Uterus (tissue), 4 donors: ENCODE results near the gene RNF157. TPM values are rescaled to one million over a fixed set of nuclear protein-coding genes. Genes with fewer than 3 reads are reported as not detected.
"Not testable (repeated sequence)": the region's sequence is repeated elsewhere in the genome, so short reads cannot be mapped to it uniquely, and the experiment has no call there.

Experiments used
- DNase-seq, 2 donors: peaks; one replicate each; pipeline ENCODE4 v3.0.0-alpha.2; 2019 to 2020
- H3K27ac ChIP-seq, 2 donors: fragments of 200-600 bp; sonication (generic); 1 replicate in 1 of 2; 2 replicates in 1 of 2; pipeline ENCODE4 v1.5.1; 2016 to 2018
- H3K27me3 ChIP-seq, 2 donors: fragments of 200-600 bp; sonication (generic); one replicate each; pipeline ENCODE4 v1.5.1; 2018 to 2019; ENCODE audit warnings: control low read depth in 1 of 2
- H3K36me3 ChIP-seq, 2 donors: fragments of 200-600 bp; sonication (generic); one replicate each; pipeline ENCODE4 v1.5.1; 2019; ENCODE audit warnings: control low read depth in 1 of 2
- H3K4me1 ChIP-seq, 2 donors: fragments of 200-600 bp; sonication (generic); one replicate each; pipeline ENCODE4 v1.5.1; 2018 to 2019; ENCODE audit warnings: control low read depth in 1 of 2
- H3K4me3 ChIP-seq, 2 donors: fragments of 200-600 bp; sonication (generic); 1 replicate in 1 of 2; 2 replicates in 1 of 2; pipeline ENCODE4 v1.5.1; 2018 to 2019; ENCODE audit warnings: mild to moderate bottlenecking in 1 of 2
- H3K9me3 ChIP-seq, 2 donors: fragments of 200-600 bp; sonication (generic); one replicate each; pipeline ENCODE4 v1.5.1; 2019; ENCODE audit warnings: control low read depth in 1 of 2
- POLR2A ChIP-seq, 2 donors: fragments of 450-650 bp; IDR thresholded peaks; one replicate each; pipeline ENCODE4 v1.6.1; 2016; ENCODE audit warnings: antibody characterized with exemption in 2 of 2, mild to moderate bottlenecking in 1 of 2, moderate library complexity in 1 of 2
- intact Hi-C: fragments of 100-400 bp; cut with DNase I; formaldehyde crosslinking; loops from one replicate; pipeline ENCODE4 v1.15.1; 2023; ENCODE audit warnings: low total_unique reads
- total RNA-seq, 4 donors: library from RNA; depleted of rRNA in 3 of 4; stranded (reverse); fragments of >200 nt in 3 of 4; gene quantifications; one replicate each; pipeline versions ENCODE4 v1.1.0 to v1.2.4, GENCODE V29; 2014 to 2023
- TF ChIP-seq, protein P1 (sequence below), 4 experiments: fragments of 200-600 bp in 2 of 4; fragments of 450-650 bp in 2 of 4; sonication (generic) in 2 of 4; IDR thresholded peaks; one replicate each; pipeline ENCODE4 v1.5.1; 2016 to 2019; ENCODE audit warnings: antibody characterized with exemption in 4 of 4, mild to moderate bottlenecking in 2 of 4, moderate library complexity in 1 of 4
- donor health status: DM: yes; HTN: yes; CAD: no.

The RNF157 gene
- total RNA-seq, 4 donors from 2014 or later: 0.77 to 5.7 (median 1.7) TPM

DNA sequence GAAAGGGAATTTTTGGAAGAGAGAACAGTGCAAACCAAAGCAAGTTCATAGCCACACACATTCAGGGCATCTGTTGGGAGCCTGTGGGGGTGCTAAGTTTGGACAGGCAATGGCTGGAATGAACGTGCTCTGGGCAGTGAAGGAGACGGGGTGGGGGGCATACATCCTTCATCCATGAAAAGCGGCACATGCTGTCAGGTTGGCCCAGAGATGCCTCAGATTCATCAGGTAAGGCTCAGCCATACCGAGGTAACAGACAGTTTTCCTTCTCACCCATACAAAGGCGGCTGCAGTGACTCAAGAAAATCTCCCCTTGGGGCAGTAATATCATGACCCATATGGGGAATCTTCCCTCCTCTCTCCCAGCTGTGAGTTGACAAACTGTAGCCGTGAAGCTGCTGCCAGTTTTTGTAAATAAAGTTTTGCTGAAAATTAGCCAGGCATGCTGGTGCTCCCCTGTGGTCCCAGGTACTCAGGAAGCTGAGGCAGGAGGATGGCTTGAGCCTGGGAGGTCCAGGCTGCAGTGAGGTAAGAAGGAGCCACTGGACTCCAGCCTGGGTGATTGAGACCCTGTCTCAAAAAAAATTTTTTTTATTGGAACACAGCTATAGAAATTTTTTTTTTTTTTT is 15.6 kb upstream of the RNF157 start:
- H3K9me3 ChIP-seq: no peaks in the 10 kb centered on the region
- no peaks in the 10 kb centered on the region for H3K27me3 ChIP-seq
- TF ChIP-seq, protein P1, sequence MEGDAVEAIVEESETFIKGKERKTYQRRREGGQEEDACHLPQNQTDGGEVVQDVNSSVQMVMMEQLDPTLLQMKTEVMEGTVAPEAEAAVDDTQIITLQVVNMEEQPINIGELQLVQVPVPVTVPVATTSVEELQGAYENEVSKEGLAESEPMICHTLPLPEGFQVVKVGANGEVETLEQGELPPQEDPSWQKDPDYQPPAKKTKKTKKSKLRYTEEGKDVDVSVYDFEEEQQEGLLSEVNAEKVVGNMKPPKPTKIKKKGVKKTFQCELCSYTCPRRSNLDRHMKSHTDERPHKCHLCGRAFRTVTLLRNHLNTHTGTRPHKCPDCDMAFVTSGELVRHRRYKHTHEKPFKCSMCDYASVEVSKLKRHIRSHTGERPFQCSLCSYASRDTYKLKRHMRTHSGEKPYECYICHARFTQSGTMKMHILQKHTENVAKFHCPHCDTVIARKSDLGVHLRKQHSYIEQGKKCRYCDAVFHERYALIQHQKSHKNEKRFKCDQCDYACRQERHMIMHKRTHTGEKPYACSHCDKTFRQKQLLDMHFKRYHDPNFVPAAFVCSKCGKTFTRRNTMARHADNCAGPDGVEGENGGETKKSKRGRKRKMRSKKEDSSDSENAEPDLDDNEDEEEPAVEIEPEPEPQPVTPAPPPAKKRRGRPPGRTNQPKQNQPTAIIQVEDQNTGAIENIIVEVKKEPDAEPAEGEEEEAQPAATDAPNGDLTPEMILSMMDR (IDR thresholded peaks at IDR 0.05): no peak
- TF ChIP-seq POLR2A (IDR thresholded peaks at IDR 0.05): no peak
- intact Hi-C loops: no loop called here
- no peak overlapping the region for H3K27ac ChIP-seq
- no peaks in the 10 kb centered on the region for H3K4me1 ChIP-seq
- H3K36me3 ChIP-seq: no peaks in the 10 kb centered on the region
- DNase-seq: no peak
- no peak overlapping the region for H3K4me3 ChIP-seq

DNA sequence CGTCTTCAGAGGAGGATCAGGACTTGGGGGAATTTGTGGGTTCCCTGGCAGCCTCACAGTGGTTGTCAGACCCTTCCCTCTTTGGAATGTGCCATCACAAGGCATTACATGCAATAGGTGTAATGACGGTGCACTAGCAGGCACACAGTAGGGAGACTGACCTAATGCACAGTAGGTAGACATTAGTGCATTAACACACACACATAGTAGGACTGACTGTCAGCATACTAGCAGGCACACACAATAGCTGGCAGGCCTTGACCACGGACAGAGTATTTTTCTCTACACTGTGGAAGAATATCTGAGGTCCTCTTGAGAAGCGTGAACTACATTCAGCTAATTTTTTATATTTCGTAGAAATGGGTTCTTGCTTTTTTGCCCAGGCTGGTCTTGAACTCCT is 14.0 kb upstream of the RNF157 start:
- Histone ChIP-seq H3K4me3 (no peak overlapping the region), H3K4me1 (no peaks in the 10 kb centered on the region), H3K27me3 (no peaks in the 10 kb centered on the region), H3K9me3 (no peaks in the 10 kb centered on the region), H3K27ac (no peak overlapping the region), H3K36me3 (no peaks in the 10 kb centered on the region)
- TF ChIP-seq, protein P1 (IDR thresholded peaks at IDR 0.05): no peak
- TF ChIP-seq POLR2A (IDR thresholded peaks at IDR 0.05): no peak
- intact Hi-C loops: no loop called here
- DNase-seq: no peak

DNA sequence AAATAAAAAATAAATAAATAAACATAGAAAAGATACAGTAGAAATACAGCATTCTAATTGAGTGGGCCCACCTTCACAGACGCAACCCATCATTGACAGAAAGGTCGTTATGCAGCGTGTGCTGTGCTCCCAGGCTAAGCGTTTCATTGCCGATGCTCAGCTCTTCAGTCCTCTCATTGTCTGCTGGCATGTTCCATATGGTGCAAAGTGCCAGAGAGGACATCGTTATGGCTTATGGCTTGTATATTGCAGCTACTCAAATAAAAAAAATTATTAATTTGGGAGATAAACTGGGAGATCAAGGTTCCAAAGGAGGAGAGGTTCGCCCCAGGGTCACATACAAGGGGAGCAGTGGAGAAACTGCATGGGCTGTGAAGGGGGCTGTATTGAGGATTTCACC is 13.5 kb upstream of the RNF157 start:
- Histone ChIP-seq H3K36me3 (no peaks in the 10 kb centered on the region), H3K27me3 (no peaks in the 10 kb centered on the region), H3K4me1 (no peaks in the 10 kb centered on the region), H3K27ac (no peak overlapping the region), H3K9me3 (no peaks in the 10 kb centered on the region), H3K4me3 (no peak overlapping the region)
- DNase-seq: no peak
- intact Hi-C loops: no loop called here
- TF ChIP-seq, protein P1 (IDR thresholded peaks at IDR 0.05): no peak
- no peak for TF ChIP-seq POLR2A (IDR thresholded peaks at IDR 0.05)

DNA sequence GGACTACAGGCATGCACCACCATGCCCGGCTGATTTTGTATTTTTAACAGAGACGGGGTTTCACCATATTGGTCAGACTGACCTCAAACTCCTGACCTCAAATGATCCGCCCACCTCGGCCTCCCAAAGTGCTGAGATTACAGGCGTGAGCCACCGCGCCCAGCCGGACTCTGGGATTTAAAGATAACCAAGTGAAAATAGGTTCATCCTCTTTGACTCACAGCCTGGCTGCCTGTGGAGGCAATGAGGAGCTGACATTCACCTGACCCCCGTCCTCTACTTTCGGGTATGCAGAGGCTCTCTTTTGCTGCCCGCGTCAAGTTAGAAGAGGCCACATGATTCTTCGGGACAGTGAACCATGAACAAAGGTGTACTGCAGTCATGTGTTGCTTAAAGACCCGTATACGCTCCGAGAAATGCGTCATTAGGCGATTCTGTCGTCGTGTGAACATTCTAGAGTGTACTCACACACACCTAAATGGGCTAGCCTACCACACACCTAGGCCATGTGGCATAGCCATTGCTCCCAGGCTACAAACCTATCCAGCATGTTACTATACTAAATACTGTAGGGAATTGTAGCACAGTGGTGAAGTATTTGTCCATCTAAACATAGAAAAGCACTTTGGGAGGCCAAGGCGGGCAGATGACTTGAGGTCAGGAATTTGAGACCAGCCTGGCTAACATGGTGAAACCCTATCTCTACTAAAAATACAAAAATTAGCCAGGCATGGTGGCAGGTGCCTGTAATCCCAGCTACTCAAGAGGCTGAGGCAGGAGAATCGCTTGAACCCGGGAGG is 12.9 kb upstream of the RNF157 start:
- intact Hi-C loops, H3K9me3 ChIP-seq, H3K36me3 ChIP-seq, H3K27me3 ChIP-seq, H3K4me1 ChIP-seq, H3K4me3 ChIP-seq, DNase-seq: not testable (repeated sequence)
- H3K27ac ChIP-seq: peak overlapping the region in 1 of 2 donors; percentile 25

DNA sequence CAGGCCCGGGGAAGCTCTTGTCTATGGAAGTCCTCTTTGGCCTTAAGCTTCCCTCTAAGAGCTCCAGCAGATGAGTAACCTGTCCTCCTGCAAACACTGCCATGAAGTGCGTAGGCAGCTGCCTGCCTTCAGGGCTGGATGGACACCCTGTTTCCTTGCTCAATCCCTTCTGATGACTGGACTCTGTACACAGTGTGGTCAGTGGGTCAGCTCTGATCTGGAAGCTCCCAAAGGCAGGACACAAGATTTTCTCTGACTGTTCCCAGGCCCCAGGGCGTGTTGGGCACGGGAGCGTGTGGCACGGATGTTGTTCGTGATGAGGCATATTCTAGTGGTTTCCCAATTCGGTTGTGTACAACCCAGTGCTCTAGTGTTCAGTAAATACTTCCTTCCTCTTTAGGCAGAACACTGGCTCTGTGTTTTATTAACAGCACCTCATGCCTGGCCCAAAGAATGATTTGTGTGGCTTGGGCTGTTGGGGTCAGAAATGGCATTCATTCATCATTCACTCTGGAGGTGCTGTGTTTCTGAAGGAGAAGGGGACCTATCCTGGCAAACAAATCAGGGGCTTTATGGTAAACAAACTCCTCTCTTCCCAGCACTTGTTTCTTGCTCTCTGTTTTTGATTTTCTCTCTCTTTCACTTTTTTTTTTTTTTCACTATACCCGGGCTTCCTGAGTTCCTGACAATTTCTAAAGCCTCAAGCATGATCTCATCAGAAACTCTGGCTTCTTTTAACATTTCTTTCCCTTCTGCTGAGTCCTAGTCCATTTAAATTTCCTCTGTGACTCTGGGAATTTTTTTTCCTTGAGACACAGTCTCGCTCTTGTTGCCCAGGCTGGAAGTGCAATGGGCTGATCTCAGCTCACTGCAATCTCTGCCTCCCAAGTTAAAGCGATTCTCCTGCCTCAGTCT is 12.0 kb upstream of the RNF157 start:
- H3K36me3 ChIP-seq: no peaks in the 10 kb centered on the region
- TF ChIP-seq, protein P1 (IDR thresholded peaks at IDR 0.05): no peak
- TF ChIP-seq POLR2A (IDR thresholded peaks at IDR 0.05): no peak
- no peaks in the 10 kb centered on the region for H3K27me3 ChIP-seq
- H3K9me3 ChIP-seq: no peaks in the 10 kb centered on the region
- no peak overlapping the region for H3K4me3 ChIP-seq
- intact Hi-C loops: no loop called here
- DNase-seq: no peak
- peak overlapping the region; percentile 10 to 25 for H3K27ac ChIP-seq
- H3K4me1 ChIP-seq: no peaks in the 10 kb centered on the region
